A549 (cell line): ENCODE results near the gene SPIN1. TPM values are rescaled to one million over a fixed set of nuclear protein-coding genes. Genes with fewer than 3 reads are reported as not detected.

Experiments
- ATAC-seq, 2 experiments: fragments of 200-7000 bp in 1 of 2; fragments of >200 bp in 1 of 2; cut with Nextera tagmentation in 1 of 2; cut with Tn5 transposase in 1 of 2; 3 replicates each; pipeline versions ENCODE4 v1.8.0 to v1.9.1; 2018 to 2020; ENCODE audit warnings: mild to moderate bottlenecking in 1 of 2, moderate library complexity in 1 of 2
- CTCF ChIA-PET: fragments of 300-600 bp; sonication (Branson Sonifier 250); formaldehyde crosslinking; extraction: SDS; loops from one replicate; lab custom pipeline; 2021; ENCODE audit warnings: antibody characterized with exemption, inconsistent platforms; lab: Yijun Ruan, JAX
- POLR2A ChIA-PET: fragments of 350-600 bp; formaldehyde crosslinking; extraction: SDS; loops from one replicate; lab custom pipeline; 2021; ENCODE audit warnings: antibody characterized with exemption, inconsistent platforms; lab: Yijun Ruan, JAX
- DNase-seq, 2 experiments: peaks; one replicate each; pipeline versions ENCODE4 v3.0.0 to v3.0.0-alpha.2; 2011 to 2016; ENCODE audit warnings: low read depth in 1 of 2, low spot score in 1 of 2
- FAIRE-seq: peaks from 2 replicates; lab custom pipeline; 2011; peaks lifted over from hg19 to GRCh38; lab: Jason Lieb, UNC
- H3K27ac ChIP-seq, 2 experiments: fragments of >200 bp; sonication (Bioruptor Twin); formaldehyde crosslinking; 3 replicates each; pipeline ENCODE4 v1.5.1; 2016 to 2017
- H3K4me1 ChIP-seq: fragments of >200 bp; sonication (Bioruptor Twin); formaldehyde crosslinking; 3 replicates; pipeline ENCODE4 v1.6.1; 2016
- H3K4me2 ChIP-seq: fragments of >200 bp; sonication (Bioruptor Twin); formaldehyde crosslinking; 3 replicates; pipeline ENCODE4 v1.6.1; 2016
- H3K4me3 ChIP-seq: fragments of >200 bp; sonication (Bioruptor Twin); formaldehyde crosslinking; 3 replicates; pipeline ENCODE4 v1.5.1; 2016
- H3K9me3 ChIP-seq: fragments of >200 bp; sonication (Bioruptor Twin); formaldehyde crosslinking; 3 replicates; pipeline ENCODE4 v1.6.1; 2016
- CBX8 ChIP-seq: fragments of 200-600 bp; sonication (generic); IDR thresholded peaks from 2 replicates; pipeline ENCODE4 v1.6.1; 2016
- CEBPB ChIP-seq, 2 experiments: fragments of >200 bp in 1 of 2; sonication (Bioruptor Twin) in 1 of 2; formaldehyde crosslinking in 1 of 2; IDR thresholded peaks; 2 replicates each; pipeline ENCODE4 v1.6.1; 2012 to 2016
- CHD2 ChIP-seq: fragments of 150-350 bp; IDR thresholded peaks from 2 replicates; pipeline ENCODE4 v1.6.1; 2014; ENCODE audit warnings: low read length; ENCODE audit not compliant: partially characterized antibody
- EHMT2 ChIP-seq: fragments of 200-600 bp; sonication (generic); IDR thresholded peaks from 2 replicates; pipeline ENCODE4 v1.6.1; 2016; ENCODE audit warnings: antibody characterized with exemption, low read depth, mild to moderate bottlenecking, moderate library complexity
- HDAC2 ChIP-seq: fragments of 200-600 bp; sonication (generic); IDR thresholded peaks from 2 replicates; pipeline ENCODE4 v1.6.1; 2016
- HOXB5 ChIP-seq: fragments of 250-450 bp; sonication (Bioruptor Pico); IDR thresholded peaks from 2 replicates; pipeline ENCODE4 v1.5.0; 2020; ENCODE audit warnings: mild to moderate bottlenecking, moderate library complexity
- JUNB ChIP-seq: fragments of >200 bp; sonication (Bioruptor Twin); formaldehyde crosslinking; IDR thresholded peaks from 2 replicates; pipeline ENCODE4 v1.6.1; 2016
- MAFK ChIP-seq: fragments of 450-650 bp; IDR thresholded peaks from 2 replicates; pipeline ENCODE4 v1.6.1; 2014; ENCODE audit not compliant: partially characterized antibody
- POLR2AphosphoS2 ChIP-seq: conservative IDR thresholded peaks from 2 replicates; pipeline ENCODE4 v1.6.1; 2012; ENCODE audit warnings: low read length, improper control_type of control experiment, inconsistent platforms
- RAD21 ChIP-seq, 2 experiments: fragments of >200 bp in 1 of 2; sonication (Bioruptor Twin) in 1 of 2; formaldehyde crosslinking in 1 of 2; IDR thresholded peaks in 1 of 2; conservative IDR thresholded peaks in 1 of 2; 2 replicates in 1 of 2; 3 replicates in 1 of 2; pipeline ENCODE4 v1.6.1; 2012 to 2018; ENCODE audit warnings: inconsistent platforms in 1 of 2
- RCOR1 ChIP-seq: fragments of 150-350 bp; IDR thresholded peaks from 2 replicates; pipeline ENCODE4 v1.6.1; 2014; ENCODE audit warnings: antibody characterized with exemption, low read length, low read depth
- SREBF2 ChIP-seq: fragments of 450-650 bp; IDR thresholded peaks from 2 replicates; pipeline ENCODE4 v1.6.1; 2014; ENCODE audit warnings: mild to moderate bottlenecking, moderate library complexity
- TP53 ChIP-seq: fragments of 250-450 bp; sonication (Bioruptor Pico); IDR thresholded peaks from 2 replicates; pipeline ENCODE4 v1.5.0; 2021; ENCODE audit warnings: mild to moderate bottlenecking, moderate library complexity
- ZC3H11A ChIP-seq: fragments of 450-650 bp; IDR thresholded peaks from 2 replicates; pipeline ENCODE4 v1.6.1; 2014; ENCODE audit warnings: antibody characterized with exemption, mild to moderate bottlenecking
- ZNF302 ChIP-seq: fragments of 250-450 bp; sonication (Bioruptor Pico); IDR thresholded peaks from 2 replicates; pipeline ENCODE4 v1.9.0; 2021; ENCODE audit warnings: inconsistent platforms, mild to moderate bottlenecking, moderate library complexity
- WGBS: methylation state at CpG from one replicate; pipeline ENCODE4 v1.1.6; 2017; ENCODE audit errors: missing lambda C conversion rate; 5-methylcytosine and 5-hydroxymethylcytosine counted together
- polyA plus RNA-seq, 4 experiments: library from polyadenylated mRNA; depleted of rRNA in 3 of 4; stranded (reverse); fragments of >200 nt; fragmentation: RNase III in 1 of 4; extraction: RNeasy Plus Mini Kit Qiagen cat#74134 plus additional on column Dnase treatment in 1 of 4; gene quantifications; 2 replicates in 3 of 4; 3 replicates in 1 of 4; pipeline ENCODE4 v1.2.3, GENCODE V29; 2011 to 2017
- TF ChIP-seq, protein P1 (sequence below): fragments of 250-450 bp; sonication (Bioruptor Pico); IDR thresholded peaks from 2 replicates; pipeline ENCODE4 v1.5.0; 2021; ENCODE audit warnings: mild to moderate bottlenecking, moderate library complexity, borderline replicate concordance
- TF ChIP-seq, protein P2 (sequence below): fragments of >200 bp; sonication (Bioruptor Twin); formaldehyde crosslinking; IDR thresholded peaks from 2 replicates; pipeline ENCODE4 v1.6.1; 2016
- TF ChIP-seq, protein P3 (sequence below): fragments of 200-600 bp; sonication (generic); IDR thresholded peaks from 2 replicates; pipeline ENCODE4 v1.6.1; 2016; ENCODE audit warnings: antibody characterized with exemption, mild to moderate bottlenecking, moderate library complexity
- TF ChIP-seq, protein P4 (sequence below): IDR thresholded peaks from 2 replicates; pipeline ENCODE4 v1.6.1; 2012
- TF ChIP-seq, protein P5 (sequence below): fragments of 150-350 bp; IDR thresholded peaks from 2 replicates; pipeline ENCODE4 v1.6.1; 2014; ENCODE audit warnings: low read depth, mild to moderate bottlenecking, low read length

SPIN1 gene
- polyA plus RNA-seq, 2 of the 4 experiments (the other 2 are of a cell fraction): 47.8 to 83.9 TPM

DNA sequence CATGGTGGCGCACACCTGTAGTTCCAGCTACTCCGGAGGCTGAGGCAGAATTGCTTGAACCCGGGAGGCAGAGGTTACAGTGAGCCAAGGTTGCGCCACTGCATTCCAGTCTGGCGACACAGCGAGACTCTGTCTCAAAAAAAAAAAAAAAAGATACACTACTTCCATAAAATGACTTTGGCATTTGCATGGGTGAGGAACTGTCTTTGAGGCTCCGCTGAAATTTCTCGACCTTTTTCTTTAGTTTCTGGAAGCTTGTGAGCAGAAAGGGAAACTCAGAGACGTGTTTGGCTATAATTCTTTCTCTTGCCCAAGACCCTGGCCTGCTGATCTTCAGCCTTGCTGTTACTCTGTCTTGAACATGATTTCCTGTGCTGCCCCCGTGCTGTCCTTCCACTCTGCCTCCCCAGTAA lies 37.3 kb downstream of the SPIN1 start:
- no peaks in the 10 kb centered on the region; the same call in 2 of the 3 replicates for H3K9me3 ChIP-seq
- TF ChIP-seq HDAC2 (no peak), CEBPB (IDR thresholded peaks at IDR 0.05) (peak; percentile 44 to 83; a peak in 3 of 4 replicates), RAD21 (conservative IDR thresholded peaks at IDR 0.05 in 1 of 2, IDR thresholded peaks at IDR 0.05 in 1 of 2) (no peak), POLR2AphosphoS2 (no peak), TP53 (no peak)
- TF ChIP-seq, protein P1, sequence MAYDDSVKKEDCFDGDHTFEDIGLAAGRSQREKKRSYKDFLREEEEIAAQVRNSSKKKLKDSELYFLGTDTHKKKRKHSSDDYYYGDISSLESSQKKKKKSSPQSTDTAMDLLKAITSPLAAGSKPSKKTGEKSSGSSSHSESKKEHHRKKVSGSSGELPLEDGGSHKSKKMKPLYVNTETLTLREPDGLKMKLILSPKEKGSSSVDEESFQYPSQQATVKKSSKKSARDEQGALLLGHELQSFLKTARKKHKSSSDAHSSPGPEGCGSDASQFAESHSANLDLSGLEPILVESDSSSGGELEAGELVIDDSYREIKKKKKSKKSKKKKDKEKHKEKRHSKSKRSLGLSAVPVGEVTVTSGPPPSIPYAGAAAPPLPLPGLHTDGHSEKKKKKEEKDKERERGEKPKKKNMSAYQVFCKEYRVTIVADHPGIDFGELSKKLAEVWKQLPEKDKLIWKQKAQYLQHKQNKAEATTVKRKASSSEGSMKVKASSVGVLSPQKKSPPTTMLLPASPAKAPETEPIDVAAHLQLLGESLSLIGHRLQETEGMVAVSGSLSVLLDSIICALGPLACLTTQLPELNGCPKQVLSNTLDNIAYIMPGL (CRISPR knock-in tag): no peak
- ATAC-seq: peak in 1 of 2 experiments; percentile 39; a peak in 2 of 6 replicates
- WGBS: 76% methylated on average over 10 of the region's 10 CpGs
- peak in 1 of 2 experiments; percentile 12 for DNase-seq
- peak overlapping the region in 1 of 2 experiments; percentile 39; a peak in 2 of 6 replicates for H3K27ac ChIP-seq
- H3K4me1 ChIP-seq: peaks cover 11% of the 10 kb centered on the region; the same call in 2 of the 3 replicates
- POLR2A ChIA-PET: no interaction called here
- FAIRE-seq: no peak
- CTCF ChIA-PET: interaction anchor here (0.6 to 1.5 kb wide), 2 partner anchors 39 to 567 kb away, joined by 3 read pairs; no protein-coding TSS in a partner anchor
- H3K4me3 ChIP-seq: no peak overlapping the region
- no peak overlapping the region for H3K4me2 ChIP-seq

DNA sequence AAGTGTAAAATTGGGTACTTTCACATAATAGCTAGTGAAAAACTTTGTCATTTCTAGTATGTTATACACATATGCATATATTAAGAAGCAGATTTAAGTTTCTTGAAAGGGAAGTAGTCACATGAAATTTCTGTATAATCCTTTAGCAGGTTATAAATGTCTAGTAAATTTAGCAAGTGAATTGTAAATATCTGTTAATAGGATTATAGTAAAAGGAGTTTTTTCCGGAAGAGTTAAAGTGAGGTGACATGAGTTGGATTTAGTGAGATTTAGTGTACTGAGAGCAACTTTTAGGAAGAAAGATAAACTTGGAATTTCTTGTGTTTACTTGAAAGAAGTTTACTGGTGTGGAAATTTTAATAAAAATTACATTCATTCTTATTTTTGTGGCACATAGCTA lies 38.4 kb downstream of the SPIN1 start:
- POLR2A ChIA-PET: no interaction called here
- Histone ChIP-seq H3K27ac (no peak overlapping the region), H3K4me3 (no peak overlapping the region), H3K4me2 (no peak overlapping the region), H3K9me3 (no peaks in the 10 kb centered on the region), H3K4me1 (peaks cover 11% of the 10 kb centered on the region; the same call in 2 of the 3 replicates)
- CTCF ChIA-PET: interaction anchor here (1.5 kb wide), 1 partner anchor 9 kb away, joined by 5 read pairs; no protein-coding TSS in a partner anchor
- DNase-seq (no peak), ATAC-seq (no peak), FAIRE-seq (no peak)
- TF ChIP-seq RCOR1 (no peak), ZC3H11A (no peak), CHD2 (no peak), CBX8 (no peak), MAFK (no peak)
- TF ChIP-seq, protein P2, sequence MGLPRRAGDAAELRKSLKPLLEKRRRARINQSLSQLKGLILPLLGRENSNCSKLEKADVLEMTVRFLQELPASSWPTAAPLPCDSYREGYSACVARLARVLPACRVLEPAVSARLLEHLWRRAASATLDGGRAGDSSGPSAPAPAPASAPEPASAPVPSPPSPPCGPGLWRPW: no peak
- TF ChIP-seq, protein P3, sequence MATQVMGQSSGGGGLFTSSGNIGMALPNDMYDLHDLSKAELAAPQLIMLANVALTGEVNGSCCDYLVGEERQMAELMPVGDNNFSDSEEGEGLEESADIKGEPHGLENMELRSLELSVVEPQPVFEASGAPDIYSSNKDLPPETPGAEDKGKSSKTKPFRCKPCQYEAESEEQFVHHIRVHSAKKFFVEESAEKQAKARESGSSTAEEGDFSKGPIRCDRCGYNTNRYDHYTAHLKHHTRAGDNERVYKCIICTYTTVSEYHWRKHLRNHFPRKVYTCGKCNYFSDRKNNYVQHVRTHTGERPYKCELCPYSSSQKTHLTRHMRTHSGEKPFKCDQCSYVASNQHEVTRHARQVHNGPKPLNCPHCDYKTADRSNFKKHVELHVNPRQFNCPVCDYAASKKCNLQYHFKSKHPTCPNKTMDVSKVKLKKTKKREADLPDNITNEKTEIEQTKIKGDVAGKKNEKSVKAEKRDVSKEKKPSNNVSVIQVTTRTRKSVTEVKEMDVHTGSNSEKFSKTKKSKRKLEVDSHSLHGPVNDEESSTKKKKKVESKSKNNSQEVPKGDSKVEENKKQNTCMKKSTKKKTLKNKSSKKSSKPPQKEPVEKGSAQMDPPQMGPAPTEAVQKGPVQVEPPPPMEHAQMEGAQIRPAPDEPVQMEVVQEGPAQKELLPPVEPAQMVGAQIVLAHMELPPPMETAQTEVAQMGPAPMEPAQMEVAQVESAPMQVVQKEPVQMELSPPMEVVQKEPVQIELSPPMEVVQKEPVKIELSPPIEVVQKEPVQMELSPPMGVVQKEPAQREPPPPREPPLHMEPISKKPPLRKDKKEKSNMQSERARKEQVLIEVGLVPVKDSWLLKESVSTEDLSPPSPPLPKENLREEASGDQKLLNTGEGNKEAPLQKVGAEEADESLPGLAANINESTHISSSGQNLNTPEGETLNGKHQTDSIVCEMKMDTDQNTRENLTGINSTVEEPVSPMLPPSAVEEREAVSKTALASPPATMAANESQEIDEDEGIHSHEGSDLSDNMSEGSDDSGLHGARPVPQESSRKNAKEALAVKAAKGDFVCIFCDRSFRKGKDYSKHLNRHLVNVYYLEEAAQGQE: no peak
- 98% methylated on average over 1 of the region's 1 CpG for WGBS

DNA sequence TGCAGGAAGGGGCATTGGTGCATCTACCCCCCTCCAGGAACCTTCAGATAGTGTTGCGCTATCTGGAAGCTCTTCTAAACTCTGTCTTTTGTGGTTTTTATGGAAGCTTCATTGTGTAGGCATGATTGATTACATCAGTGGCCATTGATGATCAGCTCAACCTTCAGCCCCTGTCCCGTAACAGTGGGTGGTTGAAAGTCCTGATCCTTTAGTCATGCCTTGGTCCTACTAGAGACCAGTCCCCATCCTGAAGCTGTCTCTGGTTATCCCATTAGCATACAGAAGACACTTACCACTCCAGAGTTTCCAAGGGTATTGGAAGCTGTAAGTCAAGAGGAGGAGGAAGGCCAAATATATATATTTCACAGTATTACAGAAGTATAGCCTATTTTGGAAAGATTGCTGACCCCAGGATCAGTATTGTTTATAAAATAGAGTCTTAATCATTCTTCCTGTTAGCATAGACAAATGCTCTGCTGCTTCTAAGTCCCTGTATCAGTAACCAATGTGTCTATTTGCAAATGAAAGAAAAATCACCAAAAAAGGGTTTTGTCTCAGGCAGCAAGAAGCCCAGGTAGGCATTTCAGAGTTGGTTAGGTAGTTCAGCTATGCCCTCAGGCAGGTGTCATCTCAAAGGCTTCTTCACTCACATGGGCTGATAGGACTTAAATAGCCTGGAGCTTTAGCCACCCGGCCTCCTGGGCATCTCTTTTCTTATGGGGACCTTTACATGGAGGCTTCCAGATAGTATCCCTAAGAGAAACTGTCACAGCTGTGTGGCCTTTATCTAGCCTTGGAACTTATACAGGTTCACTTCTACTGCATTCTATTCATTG lies 41.6 kb downstream of the SPIN1 start:
- ATAC-seq (no peak), DNase-seq (no peak), FAIRE-seq (no peak)
- no peak overlapping the region for H3K27ac ChIP-seq
- ChIA-PET POLR2A (no interaction called here), CTCF (no interaction called here)
- peaks cover 17% of the 10 kb centered on the region for H3K4me1 ChIP-seq
- H3K4me3 ChIP-seq: no peak overlapping the region
- H3K9me3 ChIP-seq: no peaks in the 10 kb centered on the region
- 93% methylated on average over 3 of the region's 3 CpGs for WGBS
- no peak overlapping the region for H3K4me2 ChIP-seq
- TF ChIP-seq, protein P3: no peak
- TF ChIP-seq ZC3H11A (no peak), ZNF302 (CRISPR knock-in tag) (no peak), JUNB (no peak), SREBF2 (no peak), EHMT2 (no peak), HOXB5 (CRISPR knock-in tag) (no peak)
- TF ChIP-seq, protein P4, sequence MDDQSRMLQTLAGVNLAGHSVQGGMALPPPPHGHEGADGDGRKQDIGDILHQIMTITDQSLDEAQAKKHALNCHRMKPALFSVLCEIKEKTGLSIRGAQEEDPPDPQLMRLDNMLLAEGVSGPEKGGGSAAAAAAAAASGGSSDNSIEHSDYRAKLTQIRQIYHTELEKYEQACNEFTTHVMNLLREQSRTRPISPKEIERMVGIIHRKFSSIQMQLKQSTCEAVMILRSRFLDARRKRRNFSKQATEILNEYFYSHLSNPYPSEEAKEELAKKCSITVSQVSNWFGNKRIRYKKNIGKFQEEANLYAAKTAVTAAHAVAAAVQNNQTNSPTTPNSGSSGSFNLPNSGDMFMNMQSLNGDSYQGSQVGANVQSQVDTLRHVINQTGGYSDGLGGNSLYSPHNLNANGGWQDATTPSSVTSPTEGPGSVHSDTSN: no peak
- TF ChIP-seq, protein P5, sequence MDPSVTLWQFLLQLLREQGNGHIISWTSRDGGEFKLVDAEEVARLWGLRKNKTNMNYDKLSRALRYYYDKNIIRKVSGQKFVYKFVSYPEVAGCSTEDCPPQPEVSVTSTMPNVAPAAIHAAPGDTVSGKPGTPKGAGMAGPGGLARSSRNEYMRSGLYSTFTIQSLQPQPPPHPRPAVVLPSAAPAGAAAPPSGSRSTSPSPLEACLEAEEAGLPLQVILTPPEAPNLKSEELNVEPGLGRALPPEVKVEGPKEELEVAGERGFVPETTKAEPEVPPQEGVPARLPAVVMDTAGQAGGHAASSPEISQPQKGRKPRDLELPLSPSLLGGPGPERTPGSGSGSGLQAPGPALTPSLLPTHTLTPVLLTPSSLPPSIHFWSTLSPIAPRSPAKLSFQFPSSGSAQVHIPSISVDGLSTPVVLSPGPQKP: no peak
